Measurements from ENCODE around the gene MAPK8. TPM values are rescaled to one million over a fixed set of nuclear protein-coding genes. Genes with fewer than 3 reads are reported as not detected.

Gene MAPK8
- total and polyA plus RNA-seq, 9 of the 15 experiments (the other 6 are each of a cell fraction or from before 2014, with no cell fraction given): 6.4 to 159 (median 71.0) TPM

GRCh38 chr10:48416584-48417232 is 110.2 kb downstream of the MAPK8 start (continued):
- TF ChIP-seq, protein P1, sequence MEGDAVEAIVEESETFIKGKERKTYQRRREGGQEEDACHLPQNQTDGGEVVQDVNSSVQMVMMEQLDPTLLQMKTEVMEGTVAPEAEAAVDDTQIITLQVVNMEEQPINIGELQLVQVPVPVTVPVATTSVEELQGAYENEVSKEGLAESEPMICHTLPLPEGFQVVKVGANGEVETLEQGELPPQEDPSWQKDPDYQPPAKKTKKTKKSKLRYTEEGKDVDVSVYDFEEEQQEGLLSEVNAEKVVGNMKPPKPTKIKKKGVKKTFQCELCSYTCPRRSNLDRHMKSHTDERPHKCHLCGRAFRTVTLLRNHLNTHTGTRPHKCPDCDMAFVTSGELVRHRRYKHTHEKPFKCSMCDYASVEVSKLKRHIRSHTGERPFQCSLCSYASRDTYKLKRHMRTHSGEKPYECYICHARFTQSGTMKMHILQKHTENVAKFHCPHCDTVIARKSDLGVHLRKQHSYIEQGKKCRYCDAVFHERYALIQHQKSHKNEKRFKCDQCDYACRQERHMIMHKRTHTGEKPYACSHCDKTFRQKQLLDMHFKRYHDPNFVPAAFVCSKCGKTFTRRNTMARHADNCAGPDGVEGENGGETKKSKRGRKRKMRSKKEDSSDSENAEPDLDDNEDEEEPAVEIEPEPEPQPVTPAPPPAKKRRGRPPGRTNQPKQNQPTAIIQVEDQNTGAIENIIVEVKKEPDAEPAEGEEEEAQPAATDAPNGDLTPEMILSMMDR (IDR thresholded peaks at IDR 0.05 in 2 of 3, conservative IDR thresholded peaks at IDR 0.05 in 1 of 3; ENCODE audit: insufficient read depth in 2 of 3, low read depth in 1 of 3, low read length in 3 of 3): peak; percentile 13 to 47 (median 31); a peak in 3 of 6 replicates
- TF ChIP-seq NR3C1 (CRISPR knock-in tag; IDR thresholded peaks at IDR 0.05): no peak
- TF ChIP-seq, protein P2, sequence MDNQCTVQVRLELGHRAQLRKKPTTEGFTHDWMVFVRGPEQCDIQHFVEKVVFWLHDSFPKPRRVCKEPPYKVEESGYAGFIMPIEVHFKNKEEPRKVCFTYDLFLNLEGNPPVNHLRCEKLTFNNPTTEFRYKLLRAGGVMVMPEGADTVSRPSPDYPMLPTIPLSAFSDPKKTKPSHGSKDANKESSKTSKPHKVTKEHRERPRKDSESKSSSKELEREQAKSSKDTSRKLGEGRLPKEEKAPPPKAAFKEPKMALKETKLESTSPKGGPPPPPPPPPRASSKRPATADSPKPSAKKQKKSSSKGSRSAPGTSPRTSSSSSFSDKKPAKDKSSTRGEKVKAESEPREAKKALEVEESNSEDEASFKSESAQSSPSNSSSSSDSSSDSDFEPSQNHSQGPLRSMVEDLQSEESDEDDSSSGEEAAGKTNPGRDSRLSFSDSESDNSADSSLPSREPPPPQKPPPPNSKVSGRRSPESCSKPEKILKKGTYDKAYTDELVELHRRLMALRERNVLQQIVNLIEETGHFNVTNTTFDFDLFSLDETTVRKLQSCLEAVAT (IDR thresholded peaks at IDR 0.05): no peak
- no peak for TF ChIP-seq ZNF695 (CRISPR knock-in tag; IDR thresholded peaks at IDR 0.05)
- TF ChIP-seq RAD21 (CRISPR knock-in tag; conservative IDR thresholded peaks at IDR 0.05 in 1 of 2, IDR thresholded peaks at IDR 0.05 in 1 of 2): peak; percentile 48 to 62
- TF ChIP-seq NCOA2 (IDR thresholded peaks at IDR 0.05; ENCODE audit: partially characterized antibody in 2 of 2): no peak
- TF ChIP-seq PYGO2 (tag; IDR thresholded peaks at IDR 0.05): no peak
- TF ChIP-seq ZNF766 (CRISPR knock-in tag; conservative IDR thresholded peaks at IDR 0.05): no peak
- TF ChIP-seq, protein P3, sequence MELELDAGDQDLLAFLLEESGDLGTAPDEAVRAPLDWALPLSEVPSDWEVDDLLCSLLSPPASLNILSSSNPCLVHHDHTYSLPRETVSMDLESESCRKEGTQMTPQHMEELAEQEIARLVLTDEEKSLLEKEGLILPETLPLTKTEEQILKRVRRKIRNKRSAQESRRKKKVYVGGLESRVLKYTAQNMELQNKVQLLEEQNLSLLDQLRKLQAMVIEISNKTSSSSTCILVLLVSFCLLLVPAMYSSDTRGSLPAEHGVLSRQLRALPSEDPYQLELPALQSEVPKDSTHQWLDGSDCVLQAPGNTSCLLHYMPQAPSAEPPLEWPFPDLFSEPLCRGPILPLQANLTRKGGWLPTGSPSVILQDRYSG (tag; conservative IDR thresholded peaks at IDR 0.05; ENCODE audit: low read depth): no peak
- no peak for TF ChIP-seq LARP7 (IDR thresholded peaks at IDR 0.05)
- no peak for TF ChIP-seq NELFE (IDR thresholded peaks at IDR 0.05; ENCODE audit: insufficient read depth, insufficient read length)

Measured in K562 (cell line).